ENCODE measurements around the gene ZFP64.
"Not testable (repeated sequence)": the region's sequence is repeated elsewhere in the genome, so short reads cannot be mapped to it uniquely, and the experiment has no call there.

Gene ZFP64

DNA sequence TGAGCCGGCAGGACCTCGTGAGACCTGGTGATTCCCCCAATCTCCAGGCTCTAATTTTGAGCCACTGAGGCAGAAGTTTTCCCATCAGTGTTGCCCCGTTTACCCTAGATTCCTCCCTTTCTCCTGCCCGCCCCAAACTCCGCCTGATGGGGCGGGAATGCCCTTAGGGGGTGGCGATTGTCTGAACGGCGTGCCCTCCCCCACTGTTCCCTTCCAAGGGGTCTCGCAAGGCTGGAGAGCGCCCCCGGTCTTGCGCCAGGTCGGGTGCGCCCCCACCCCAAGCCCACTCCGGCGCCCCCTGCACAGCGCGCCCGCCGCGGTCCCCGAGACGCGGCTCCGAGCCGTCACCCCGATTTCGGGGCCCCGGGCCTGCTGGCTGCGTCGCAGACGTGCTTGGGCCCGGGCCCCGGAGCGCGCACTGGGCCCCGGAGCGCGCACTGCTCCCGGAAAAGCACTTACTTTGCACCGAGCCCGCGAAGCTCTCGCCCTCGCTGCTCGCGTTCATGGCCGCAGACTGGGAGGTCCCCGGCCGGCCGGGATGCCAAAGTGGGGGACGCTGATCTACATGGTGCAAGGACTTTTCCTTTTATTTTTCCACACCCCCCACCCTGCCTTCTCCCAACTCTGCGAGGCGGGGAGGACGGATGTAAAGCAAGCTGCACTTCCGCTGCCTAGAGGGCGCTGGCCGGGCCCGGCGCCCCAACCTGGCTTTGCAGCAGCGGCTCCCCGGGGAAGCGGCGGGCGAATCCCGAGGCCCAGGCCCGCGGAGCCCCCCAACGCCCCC, at the start of gene ZFP64:
Gene ZFP64 (minus strand): TSS at position 648 of the 784 bp plus-strand sequence. CDS start 143 bp downstream, at position 505.
- DNase-seq (ENCODE audit: low spot score) = peak; percentile 90

- no peak for DNase-seq (ENCODE audit: low spot score)
Observed at GRCh38 chr20:52240802-52241201, 49.2 kb upstream of the ZFP64 start.

DNA sequence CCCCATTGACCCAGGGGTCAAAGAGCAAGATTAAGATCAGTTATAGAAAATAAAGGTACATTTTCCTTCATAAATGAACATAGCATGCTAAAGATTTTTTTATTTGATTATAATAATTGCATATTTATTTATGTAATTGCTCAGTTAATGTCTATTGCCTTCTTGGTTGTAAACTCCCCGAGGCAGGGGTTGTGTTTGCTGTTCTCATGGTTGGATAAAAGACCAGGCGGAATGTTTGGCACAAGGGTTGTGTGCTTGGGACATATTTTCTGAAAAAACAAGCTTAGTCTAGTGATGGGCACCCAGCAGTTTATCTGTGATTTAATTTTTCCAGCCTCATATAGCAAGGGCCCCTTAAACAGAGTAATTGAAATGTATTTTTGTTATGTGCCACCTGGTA, 47.5 kb upstream of the ZFP64 start:
- no peak for DNase-seq (ENCODE audit: low spot score)

DNA sequence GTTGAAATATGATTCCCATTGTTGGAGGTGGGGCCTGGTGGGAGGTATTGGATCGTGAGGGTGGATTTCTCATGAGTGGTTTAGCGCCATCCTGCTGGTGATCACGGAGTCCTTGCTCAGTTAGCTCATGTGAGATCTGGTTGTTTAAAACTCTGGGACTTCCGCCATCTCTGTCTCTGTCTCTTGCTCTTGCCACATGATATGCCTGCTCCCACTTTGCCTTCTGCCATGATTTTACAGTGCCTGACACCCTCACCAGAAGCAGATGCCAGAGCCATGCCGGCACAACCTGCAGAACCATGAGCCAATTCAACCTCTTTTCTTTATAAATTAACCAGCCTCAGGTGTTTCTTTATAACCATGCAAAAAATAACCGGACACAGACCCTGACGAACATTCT, 44.7 kb upstream of the ZFP64 start:
- no peak for DNase-seq (ENCODE audit: low spot score)

- DNase-seq (ENCODE audit: low spot score) = no peak
Observed at GRCh38 chr20:52235129-52235528, 43.5 kb upstream of the ZFP64 start.

- DNase-seq (ENCODE audit: low spot score) = no peak
Observed at GRCh38 chr20:52234302-52235045, 42.9 kb upstream of the ZFP64 start.

GRCh38 chr20:52231230-52231746, 39.7 kb upstream of the ZFP64 start:
- no peak for DNase-seq (ENCODE audit: low spot score)

- DNase-seq (ENCODE audit: low spot score) = no peak
Observed at GRCh38 chr20:52230409-52230808, 38.8 kb upstream of the ZFP64 start.

- not testable (repeated sequence) for DNase-seq (ENCODE audit: low spot score)
Observed at GRCh38 chr20:52229346-52229745, 37.8 kb upstream of the ZFP64 start.

DNA sequence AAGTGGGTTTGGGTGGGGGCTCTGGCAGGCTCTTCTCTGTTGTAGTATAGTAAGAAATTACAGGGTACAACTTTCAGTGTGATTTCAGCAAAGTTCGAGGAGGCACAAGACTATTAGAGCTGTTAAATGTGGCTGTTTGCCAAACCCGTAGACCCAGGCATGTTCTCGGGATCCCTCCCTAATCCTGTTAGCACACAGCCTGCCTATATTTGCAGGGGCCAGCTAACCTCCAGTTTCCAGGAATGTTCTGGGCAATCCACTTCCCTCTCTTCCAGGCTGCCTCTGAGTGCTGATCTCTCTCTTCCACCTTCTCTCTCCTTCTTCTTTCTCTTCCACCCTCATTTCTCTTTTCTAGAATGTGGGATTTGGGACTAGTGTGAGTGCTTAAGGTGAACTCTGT, 34.8 kb upstream of the ZFP64 start:
- DNase-seq (ENCODE audit: low spot score) = no peak

- DNase-seq (ENCODE audit: low spot score) = no peak
Observed at GRCh38 chr20:52224920-52225319, 33.3 kb upstream of the ZFP64 start.

DNA sequence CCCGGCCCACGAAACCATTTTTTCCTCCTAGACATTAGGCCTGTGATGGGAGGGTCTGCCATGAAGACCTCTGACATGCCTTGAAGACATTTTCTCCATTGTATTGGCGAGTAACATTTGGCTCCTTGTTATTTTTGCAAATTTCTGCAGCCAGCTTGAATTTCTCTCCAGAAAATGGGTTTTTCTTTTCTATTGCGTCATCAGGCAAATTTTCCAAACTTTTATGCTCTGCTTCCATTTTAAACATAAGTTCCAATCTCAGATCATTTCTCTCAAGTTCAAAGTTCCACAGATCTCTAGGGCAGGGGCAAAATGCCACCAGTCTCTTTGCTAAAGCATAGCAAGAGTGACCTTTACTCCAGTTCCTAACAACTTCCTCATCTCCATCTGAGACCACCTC, 29.8 kb upstream of the ZFP64 start:
- DNase-seq (ENCODE audit: low spot score) = not testable (repeated sequence)

DNA sequence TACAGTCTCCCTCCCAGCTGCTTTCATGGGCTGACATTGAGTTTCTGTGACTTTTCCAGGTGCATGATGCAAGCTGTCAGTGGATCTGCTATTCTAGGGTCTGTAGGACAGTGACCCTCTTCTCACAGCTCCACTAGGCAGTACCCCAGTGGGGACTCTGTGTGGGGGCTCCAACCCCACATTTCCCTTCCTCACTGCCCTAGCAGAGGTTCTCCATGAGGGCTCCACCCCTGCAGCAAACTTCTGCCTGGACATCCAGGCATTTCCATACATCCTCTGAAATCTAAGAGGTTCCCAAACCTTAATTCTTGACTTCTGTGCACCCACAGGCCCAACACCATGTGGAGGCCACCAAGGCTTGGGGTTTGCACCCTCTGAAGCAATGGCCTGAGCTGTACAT, 29.3 kb upstream of the ZFP64 start:
- not testable (repeated sequence) for DNase-seq (ENCODE audit: low spot score)

DNA sequence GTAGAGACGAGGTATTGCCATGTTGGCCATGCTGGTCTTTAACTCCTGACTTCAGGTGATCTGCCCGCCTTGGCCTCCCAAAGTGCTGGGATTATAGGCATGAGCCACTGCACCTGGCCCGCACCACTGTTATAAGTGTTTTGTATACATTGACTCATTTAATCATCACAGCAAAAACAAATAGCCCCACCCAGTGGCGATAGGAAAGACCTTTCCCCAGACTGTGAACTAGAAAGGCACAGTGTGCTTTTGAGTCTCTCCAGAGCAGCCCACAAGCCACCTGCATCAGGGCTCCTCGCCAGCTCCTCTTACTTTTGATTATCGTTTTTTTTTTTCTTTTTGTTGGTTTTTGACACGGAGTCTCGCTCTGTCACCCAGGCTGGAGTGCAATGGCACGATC, 27.9 kb upstream of the ZFP64 start:
- no peak for DNase-seq (ENCODE audit: low spot score)

DNA sequence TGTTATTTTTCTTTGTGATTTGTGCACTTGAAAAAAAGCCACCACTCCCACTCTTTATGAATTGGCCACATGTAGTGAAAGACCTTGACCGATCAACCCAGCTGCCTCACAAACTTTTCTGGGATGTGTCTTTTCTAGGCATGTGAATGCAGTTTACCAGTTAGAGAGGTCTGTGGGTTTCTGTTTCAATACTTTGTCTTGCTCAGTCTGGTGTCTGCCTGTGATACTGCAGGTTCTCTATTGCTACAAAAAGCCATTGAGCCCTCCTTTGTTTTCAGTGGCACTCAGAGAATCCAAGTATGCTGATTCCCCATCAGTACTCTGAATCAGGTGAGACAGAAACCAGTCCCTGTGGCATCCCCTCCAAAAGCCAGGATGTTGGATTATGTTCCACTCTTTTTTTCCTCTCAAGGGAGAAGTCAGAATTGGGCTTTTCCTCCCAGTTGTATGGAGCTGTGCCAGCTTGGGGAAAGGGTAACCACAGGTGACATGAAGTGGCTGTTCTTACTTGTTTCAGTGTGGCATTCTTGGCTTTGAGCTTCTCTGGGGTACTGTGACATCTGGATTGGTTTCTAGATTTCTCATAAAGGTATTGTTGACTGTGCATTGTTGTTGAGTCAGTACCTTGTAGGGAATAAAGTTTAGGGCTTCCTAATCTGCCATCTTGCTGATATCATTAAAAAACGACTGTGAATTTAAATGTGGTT, 26.3 kb upstream of the ZFP64 start:
- DNase-seq (ENCODE audit: low spot score) = no peak

- no peak for DNase-seq (ENCODE audit: low spot score)
Observed at GRCh38 chr20:52213995-52214394, 22.4 kb upstream of the ZFP64 start.

DNA sequence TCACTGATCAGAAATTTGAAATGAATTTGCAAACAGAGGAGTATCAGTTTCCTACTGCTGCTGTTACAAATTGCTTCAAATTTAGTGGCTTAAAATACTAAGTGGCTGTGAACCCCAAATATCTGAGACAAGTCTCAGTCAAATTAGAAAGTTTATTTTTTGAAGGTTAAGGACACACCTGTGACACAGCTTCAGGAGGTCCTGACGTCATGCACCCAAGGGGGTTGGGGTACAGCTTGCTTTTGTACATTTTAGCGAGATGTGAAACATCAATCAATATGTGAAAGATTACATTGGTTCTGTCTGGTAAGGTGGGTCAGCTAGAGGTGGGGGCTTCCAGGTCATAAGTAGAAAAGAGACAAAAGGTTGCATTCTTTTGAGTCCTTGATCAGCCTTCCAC, 21.4 kb upstream of the ZFP64 start:
- no peak for DNase-seq (ENCODE audit: low spot score)

- DNase-seq (ENCODE audit: low spot score) = no peak
Observed at GRCh38 chr20:52210037-52210990, 18.7 kb upstream of the ZFP64 start.

DNA sequence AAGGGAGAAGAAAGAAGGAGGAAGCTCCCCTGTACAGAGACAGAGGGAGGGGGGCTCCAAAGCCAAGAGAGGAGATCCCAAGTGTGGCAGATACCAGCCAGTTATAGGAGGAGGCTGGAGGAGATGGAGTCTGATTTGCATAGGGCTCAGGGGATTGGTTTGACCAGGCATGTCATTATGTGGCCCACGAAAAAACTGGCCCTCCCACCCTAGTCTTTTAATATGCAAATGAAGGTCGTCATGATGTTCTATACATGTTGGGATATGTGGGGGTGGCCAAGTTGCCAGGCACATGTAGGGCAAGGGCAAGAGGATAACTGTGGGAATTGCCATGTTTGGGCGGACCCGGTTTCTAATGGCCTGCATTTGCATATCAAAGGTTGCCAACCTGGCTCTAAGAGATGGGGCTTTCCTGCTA, 17.6 kb upstream of the ZFP64 start:
- no peak for DNase-seq (ENCODE audit: low spot score)

DNA sequence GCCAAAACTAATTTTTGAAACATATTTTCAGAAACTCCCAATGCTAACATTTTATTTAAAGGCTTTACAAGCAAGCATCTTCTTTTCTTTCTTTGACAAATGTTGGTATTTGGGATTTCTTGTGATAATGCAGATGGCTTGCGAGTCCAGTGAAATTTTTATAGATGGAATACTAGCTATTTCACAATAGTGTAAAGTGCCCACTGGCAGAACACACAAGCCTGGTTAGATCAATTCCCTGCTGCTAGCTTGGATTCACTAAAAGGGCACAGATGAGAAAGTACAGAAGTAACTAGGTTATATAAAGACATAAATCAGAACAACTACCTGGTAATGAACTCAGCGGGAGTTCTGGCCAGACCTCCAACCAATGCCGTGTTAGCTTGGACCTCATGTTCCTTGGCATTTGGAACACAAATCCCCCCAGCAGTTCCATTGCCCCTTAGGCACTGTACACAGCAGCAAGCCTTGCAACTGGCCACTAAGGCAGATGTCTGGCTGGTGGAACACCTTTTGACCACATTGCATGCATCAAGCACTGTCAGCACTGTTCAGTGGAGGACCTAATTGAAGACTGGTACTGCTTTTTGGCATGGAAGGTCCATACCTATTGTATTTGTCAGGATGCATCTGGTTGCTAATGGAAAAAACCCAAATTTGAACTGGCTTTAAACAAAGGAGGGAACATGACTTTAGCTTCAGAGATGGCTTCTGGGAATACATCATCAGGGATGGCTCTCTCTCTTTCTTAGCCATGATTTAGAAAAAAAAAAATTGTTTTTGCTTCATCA, 15.6 kb upstream of the ZFP64 start:
- DNase-seq (ENCODE audit: low spot score) = no peak

DNA sequence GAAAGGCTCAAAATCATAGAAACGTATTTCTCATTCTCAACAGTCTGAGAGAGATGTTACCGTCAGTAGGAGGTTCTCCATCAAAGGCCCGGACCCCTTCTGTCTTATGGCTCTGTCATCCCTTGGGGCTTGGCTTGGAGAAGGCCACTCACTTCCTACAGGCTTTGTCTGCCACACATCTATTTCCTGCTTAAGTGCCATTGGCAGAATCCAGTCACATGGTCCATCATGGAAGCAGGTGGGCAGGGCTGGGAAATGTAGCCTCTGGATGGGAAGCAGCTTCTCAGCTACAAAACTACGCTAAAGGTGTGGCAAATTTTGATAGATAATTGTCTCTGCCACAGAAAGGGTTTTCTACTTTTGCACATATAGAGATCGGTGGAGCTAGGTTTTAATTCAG, 12.6 kb upstream of the ZFP64 start:
- DNase-seq (ENCODE audit: low spot score) = no peak

Measured in D341Med (cell line).